ENCODE data around the gene HDAC2.

The HDAC2 gene

DNA sequence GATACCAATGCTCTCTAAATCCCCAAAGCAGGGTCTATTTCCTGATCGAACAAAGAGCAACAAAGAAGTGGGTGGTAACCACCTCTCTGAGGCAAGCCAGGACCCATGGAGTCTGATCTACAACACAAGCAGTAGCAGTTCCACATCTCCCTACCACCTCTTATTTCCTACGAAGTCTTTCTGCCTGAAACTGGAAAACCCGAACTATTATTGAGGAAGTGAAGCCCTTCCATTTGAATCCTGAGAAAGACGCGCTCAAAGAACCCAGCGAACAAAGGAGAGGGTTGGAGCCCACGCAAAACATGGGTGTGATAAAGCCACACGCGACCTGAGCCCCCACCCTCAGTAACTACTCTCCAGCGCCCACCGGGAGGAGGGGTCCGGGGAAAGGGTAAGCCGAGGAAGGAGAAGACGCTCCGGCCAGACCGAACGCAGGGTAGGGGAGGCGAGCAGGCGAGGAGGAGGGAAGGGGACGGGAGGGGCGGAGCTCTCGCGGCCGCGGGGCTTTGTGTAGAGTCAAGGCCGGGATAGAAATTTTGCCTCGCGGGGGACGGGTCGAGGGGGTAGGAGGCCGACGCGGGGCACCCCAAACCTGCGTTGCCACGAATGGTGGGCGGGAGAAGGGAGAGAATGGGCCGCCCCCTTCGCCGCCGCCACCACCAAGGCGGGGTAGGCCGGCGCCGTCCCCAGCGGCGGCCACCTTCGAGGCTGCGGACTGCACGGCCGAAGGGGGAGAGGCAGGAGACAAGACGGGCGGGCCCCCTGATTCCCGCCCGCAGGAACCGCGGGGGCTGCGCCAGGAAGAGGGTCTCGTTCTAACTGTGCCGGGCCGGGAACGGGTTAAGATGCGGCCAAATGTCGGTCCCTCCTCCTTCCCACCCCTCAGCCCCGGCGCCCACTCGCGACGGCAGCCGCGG, 802 bp downstream of the HDAC2 start:
- H3K27me3 ChIP-seq (ENCODE audit: control insufficient read depth in 1 of 2, insufficient read depth in 2 of 2, low read length in 2 of 2) = no peaks in the 10 kb centered on the region
- no peaks in the 10 kb centered on the region for H3K9me3 ChIP-seq (ENCODE audit: low read length)
- H3K4me3 ChIP-seq (ENCODE audit: low read depth in 1 of 2, low read length in 2 of 2) = peak overlapping the region; percentile 77 to 93
- H3K27ac ChIP-seq (ENCODE audit: low read depth, low read length) = peak overlapping the region; percentile 67
- H3K36me3 ChIP-seq (ENCODE audit: insufficient read depth, low read length) = no peaks in the 10 kb centered on the region
- H3K4me1 ChIP-seq (ENCODE audit: insufficient read depth, low read length) = peaks cover 37% of the 10 kb centered on the region
- H3K9ac ChIP-seq (ENCODE audit: low read length) = peak overlapping the region; percentile 77

DNA sequence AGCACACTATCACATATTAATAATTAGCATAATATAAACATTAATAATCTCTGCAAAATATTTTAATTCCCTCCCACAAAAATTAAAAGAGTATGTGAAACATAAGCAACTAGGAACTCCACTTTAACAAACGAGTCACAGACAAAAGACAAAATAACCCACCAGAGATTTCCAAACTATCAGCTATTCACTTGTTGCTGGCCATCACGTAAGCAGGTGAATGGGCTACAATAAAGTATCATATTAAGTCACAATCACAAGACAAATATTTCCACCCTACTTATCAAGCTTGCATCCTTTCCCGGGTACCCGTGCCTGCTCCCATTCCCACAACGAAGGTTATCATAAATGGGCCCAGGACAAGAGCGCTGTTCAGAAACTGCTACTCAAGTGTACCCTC, 2.5 kb downstream of the HDAC2 start:
- no peaks in the 10 kb centered on the region for H3K36me3 ChIP-seq (ENCODE audit: insufficient read depth, low read length)
- no peak overlapping the region for H3K4me3 ChIP-seq (ENCODE audit: low read depth in 1 of 2, low read length in 2 of 2)
- no peaks in the 10 kb centered on the region for H3K27me3 ChIP-seq (ENCODE audit: control insufficient read depth in 1 of 2, insufficient read depth in 2 of 2, low read length in 2 of 2)
- H3K4me1 ChIP-seq (ENCODE audit: insufficient read depth, low read length) = peaks cover 43% of the 10 kb centered on the region
- no peak overlapping the region for H3K9ac ChIP-seq (ENCODE audit: low read length)
- H3K9me3 ChIP-seq (ENCODE audit: low read length) = no peaks in the 10 kb centered on the region
- no peak overlapping the region for H3K27ac ChIP-seq (ENCODE audit: low read depth, low read length)

DNA sequence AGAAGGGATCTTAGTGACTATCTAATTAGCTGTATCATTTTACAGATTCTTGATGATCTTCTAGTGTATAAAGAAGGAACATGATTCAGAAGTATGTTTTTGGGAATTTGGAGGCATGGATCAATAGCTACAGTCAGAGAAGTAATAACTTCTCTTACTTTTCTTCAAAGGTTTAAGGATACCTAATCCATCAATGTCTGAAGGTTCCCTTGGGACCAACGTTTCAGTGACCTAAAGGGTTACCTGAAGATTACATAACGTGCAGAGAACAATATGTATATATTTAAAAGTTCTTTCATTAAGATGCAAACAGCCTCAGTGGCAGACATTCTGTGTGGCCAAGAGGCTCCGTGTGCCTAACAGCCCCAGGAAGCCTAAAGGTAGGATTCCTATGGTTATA, 3.2 kb downstream of the HDAC2 start:
- Histone ChIP-seq H3K4me3 (ENCODE audit: low read depth in 1 of 2, low read length in 2 of 2) (no peak overlapping the region), H3K27me3 (ENCODE audit: control insufficient read depth in 1 of 2, insufficient read depth in 2 of 2, low read length in 2 of 2) (no peaks in the 10 kb centered on the region), H3K9me3 (ENCODE audit: low read length) (no peaks in the 10 kb centered on the region), H3K36me3 (ENCODE audit: insufficient read depth, low read length) (no peaks in the 10 kb centered on the region), H3K27ac (ENCODE audit: low read depth, low read length) (no peak overlapping the region), H3K4me1 (ENCODE audit: insufficient read depth, low read length) (peaks cover 43% of the 10 kb centered on the region), H3K9ac (ENCODE audit: low read length) (no peak overlapping the region)

DNA sequence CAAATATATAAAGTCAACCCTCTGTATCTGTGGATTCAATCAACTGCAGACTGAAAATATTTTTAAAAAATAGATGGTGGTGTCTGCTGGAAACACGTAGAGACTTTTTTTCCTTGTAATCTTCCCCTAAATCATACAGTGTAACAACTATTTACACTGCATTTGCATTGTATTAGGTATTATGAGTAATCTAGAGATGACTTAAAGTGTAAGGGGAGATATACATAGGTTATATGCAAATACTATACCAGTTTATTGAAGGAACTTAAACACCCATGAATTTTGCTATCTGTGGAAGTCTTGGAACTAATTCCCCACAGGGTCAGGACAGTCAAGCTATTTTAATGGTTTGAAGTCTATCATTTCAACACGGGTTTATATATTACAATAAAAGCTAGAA, 10.2 kb downstream of the HDAC2 start:
- peaks cover 12% of the 10 kb centered on the region for H3K36me3 ChIP-seq (ENCODE audit: insufficient read depth, low read length)
- no peak overlapping the region for H3K9ac ChIP-seq (ENCODE audit: low read length)
- no peak overlapping the region for H3K27ac ChIP-seq (ENCODE audit: low read depth, low read length)
- no peaks in the 10 kb centered on the region for H3K27me3 ChIP-seq (ENCODE audit: control insufficient read depth in 1 of 2, insufficient read depth in 2 of 2, low read length in 2 of 2)
- no peak overlapping the region for H3K4me3 ChIP-seq (ENCODE audit: low read depth in 1 of 2, low read length in 2 of 2)
- H3K4me1 ChIP-seq (ENCODE audit: insufficient read depth, low read length) = peaks cover 22% of the 10 kb centered on the region
- no peaks in the 10 kb centered on the region for H3K9me3 ChIP-seq (ENCODE audit: low read length)

DNA sequence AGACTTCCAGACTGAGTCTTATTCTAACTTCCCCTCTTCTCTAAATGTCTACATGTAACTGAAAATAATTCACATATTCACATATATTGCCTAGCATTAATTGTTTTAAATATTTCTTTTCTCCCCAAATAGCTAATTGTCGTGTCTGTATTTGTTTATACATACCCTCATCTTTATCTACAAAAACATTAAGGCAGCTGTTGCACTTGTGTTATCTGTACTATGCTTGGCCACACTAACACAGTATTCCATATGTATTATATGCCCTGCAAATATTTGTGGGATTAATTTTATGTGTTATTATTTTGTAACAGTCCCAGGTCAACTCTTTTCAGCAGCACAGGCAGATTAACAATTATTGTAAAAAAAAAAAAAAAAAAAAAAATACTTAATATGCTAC, 11.7 kb downstream of the HDAC2 start:
- H3K27me3 ChIP-seq (ENCODE audit: control insufficient read depth in 1 of 2, insufficient read depth in 2 of 2, low read length in 2 of 2) = no peaks in the 10 kb centered on the region
- H3K36me3 ChIP-seq (ENCODE audit: insufficient read depth, low read length) = peaks cover 12% of the 10 kb centered on the region
- H3K9ac ChIP-seq (ENCODE audit: low read length) = no peak overlapping the region
- no peak overlapping the region for H3K4me3 ChIP-seq (ENCODE audit: low read depth in 1 of 2, low read length in 2 of 2)
- H3K4me1 ChIP-seq (ENCODE audit: insufficient read depth, low read length) = peaks cover 14% of the 10 kb centered on the region
- no peak overlapping the region for H3K27ac ChIP-seq (ENCODE audit: low read depth, low read length)
- H3K9me3 ChIP-seq (ENCODE audit: low read length) = no peaks in the 10 kb centered on the region

DNA sequence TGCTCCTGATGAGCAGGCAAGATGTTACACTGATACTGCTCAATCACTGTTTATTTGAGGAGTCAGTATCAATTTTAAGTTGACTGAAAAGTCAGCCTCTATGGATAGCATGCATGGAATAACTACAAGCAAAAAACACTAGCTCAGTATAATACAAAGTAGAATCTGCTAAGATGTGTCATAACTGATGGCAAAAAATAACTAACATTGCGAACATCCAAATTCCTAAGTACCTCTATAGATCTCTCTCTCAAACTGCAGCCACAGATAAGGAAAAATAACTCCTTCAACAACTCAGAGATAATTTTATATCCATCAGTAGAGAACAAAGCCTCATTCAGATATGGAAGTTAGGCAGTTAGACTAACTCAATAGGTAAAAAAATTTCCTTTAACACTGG, 16.3 kb downstream of the HDAC2 start:
- peaks cover 18% of the 10 kb centered on the region for H3K36me3 ChIP-seq (ENCODE audit: insufficient read depth, low read length)
- no peak overlapping the region for H3K4me3 ChIP-seq (ENCODE audit: low read depth in 1 of 2, low read length in 2 of 2)
- H3K27ac ChIP-seq (ENCODE audit: low read depth, low read length) = no peak overlapping the region
- H3K9me3 ChIP-seq (ENCODE audit: low read length) = no peaks in the 10 kb centered on the region
- H3K9ac ChIP-seq (ENCODE audit: low read length) = no peak overlapping the region
- no peaks in the 10 kb centered on the region for H3K27me3 ChIP-seq (ENCODE audit: control insufficient read depth in 1 of 2, insufficient read depth in 2 of 2, low read length in 2 of 2)
- no peaks in the 10 kb centered on the region for H3K4me1 ChIP-seq (ENCODE audit: insufficient read depth, low read length)

DNA sequence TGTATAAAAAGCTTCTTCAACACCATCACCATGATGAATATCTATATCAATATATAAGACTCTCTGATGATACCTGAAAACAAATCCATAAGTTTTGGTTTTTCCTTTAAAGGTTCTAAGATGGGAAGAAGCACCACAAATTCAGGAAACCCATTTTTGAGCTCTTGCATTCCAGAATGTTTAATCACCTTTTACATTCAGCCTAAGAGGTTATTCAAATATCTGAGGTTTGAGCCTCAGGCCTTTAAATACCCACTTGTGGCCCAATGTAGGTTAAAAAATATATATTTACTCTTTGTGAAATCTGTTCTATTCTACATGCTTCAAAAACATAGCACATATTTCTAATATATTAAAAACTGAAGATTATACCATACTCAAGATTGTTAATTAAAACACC, 17.6 kb downstream of the HDAC2 start:
- peaks cover 15% of the 10 kb centered on the region for H3K36me3 ChIP-seq (ENCODE audit: insufficient read depth, low read length)
- H3K9me3 ChIP-seq (ENCODE audit: low read length) = no peaks in the 10 kb centered on the region
- H3K27ac ChIP-seq (ENCODE audit: low read depth, low read length) = no peak overlapping the region
- no peak overlapping the region for H3K4me3 ChIP-seq (ENCODE audit: low read depth in 1 of 2, low read length in 2 of 2)
- H3K4me1 ChIP-seq (ENCODE audit: insufficient read depth, low read length) = no peaks in the 10 kb centered on the region
- H3K27me3 ChIP-seq (ENCODE audit: control insufficient read depth in 1 of 2, insufficient read depth in 2 of 2, low read length in 2 of 2) = no peaks in the 10 kb centered on the region
- H3K9ac ChIP-seq (ENCODE audit: low read length) = no peak overlapping the region

DNA sequence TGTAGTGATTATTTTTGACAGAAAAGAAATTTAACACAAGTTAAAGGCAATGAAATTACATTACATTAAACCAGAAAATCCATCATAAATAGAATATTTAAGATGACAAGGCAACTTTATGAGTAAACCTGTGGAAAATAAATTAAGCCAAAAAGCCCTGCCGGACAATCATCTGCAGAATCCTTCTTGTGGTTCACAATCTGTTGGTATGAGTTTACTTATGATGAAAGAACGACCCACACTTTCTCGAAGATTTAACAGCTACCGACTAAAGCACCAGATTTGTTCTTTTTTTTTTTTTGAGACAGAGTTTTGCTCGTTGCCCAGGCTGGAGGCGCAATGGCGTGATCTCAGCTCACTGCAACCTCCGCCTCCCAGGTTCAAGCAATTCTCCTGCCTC, 21.4 kb downstream of the HDAC2 start:
- Histone ChIP-seq H3K4me1 (ENCODE audit: insufficient read depth, low read length) (no peaks in the 10 kb centered on the region), H3K36me3 (ENCODE audit: insufficient read depth, low read length) (peaks cover 14% of the 10 kb centered on the region), H3K9ac (ENCODE audit: low read length) (no peak overlapping the region), H3K4me3 (ENCODE audit: low read depth in 1 of 2, low read length in 2 of 2) (no peak overlapping the region), H3K9me3 (ENCODE audit: low read length) (no peaks in the 10 kb centered on the region), H3K27ac (ENCODE audit: low read depth, low read length) (no peak overlapping the region), H3K27me3 (ENCODE audit: control insufficient read depth in 1 of 2, insufficient read depth in 2 of 2, low read length in 2 of 2) (no peaks in the 10 kb centered on the region)

DNA sequence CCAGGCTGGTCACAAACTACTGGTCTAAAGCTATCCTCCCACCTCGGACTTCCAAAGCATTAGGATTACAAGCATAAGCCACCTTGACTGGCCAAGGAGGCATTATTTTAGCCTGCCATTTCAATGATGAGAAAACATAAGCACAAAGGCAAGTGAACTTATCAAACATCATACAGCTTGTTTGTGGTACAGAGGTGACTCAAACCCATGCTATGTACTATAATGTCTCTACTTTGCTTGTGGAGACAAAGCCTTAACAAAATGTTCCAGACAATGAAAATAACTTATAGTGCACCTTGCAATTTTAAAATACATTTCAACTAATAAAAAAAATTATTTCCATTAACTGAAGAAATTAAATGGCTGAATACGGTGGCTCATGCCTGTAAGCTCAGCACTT, 26.2 kb downstream of the HDAC2 start:
- H3K9me3 ChIP-seq (ENCODE audit: low read length) = no peaks in the 10 kb centered on the region
- H3K4me3 ChIP-seq (ENCODE audit: low read depth in 1 of 2, low read length in 2 of 2) = no peak overlapping the region
- H3K27me3 ChIP-seq (ENCODE audit: control insufficient read depth in 1 of 2, insufficient read depth in 2 of 2, low read length in 2 of 2) = no peaks in the 10 kb centered on the region
- H3K9ac ChIP-seq (ENCODE audit: low read length) = no peak overlapping the region
- peaks cover 43% of the 10 kb centered on the region for H3K36me3 ChIP-seq (ENCODE audit: insufficient read depth, low read length)
- no peak overlapping the region for H3K27ac ChIP-seq (ENCODE audit: low read depth, low read length)
- no peaks in the 10 kb centered on the region for H3K4me1 ChIP-seq (ENCODE audit: insufficient read depth, low read length)

DNA sequence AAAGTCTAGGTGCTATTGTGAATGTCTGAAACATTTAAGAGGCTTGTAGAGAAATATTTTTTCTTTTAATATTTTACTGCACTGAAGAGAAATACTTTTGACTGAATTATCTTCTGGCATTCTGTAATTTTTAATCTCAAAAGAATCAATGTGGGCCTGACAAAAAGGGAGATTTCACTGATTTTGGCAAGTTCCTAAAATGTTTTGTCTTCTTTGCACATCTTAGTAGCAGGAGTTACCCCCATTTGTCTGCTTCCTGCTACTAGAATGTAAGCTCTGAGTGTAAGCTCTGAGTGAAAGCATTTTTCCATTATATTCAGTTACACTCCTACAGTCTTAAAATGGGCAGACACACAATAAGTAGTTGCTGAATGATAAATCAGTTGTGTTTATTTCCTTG, 31.1 kb downstream of the HDAC2 start:
- no peaks in the 10 kb centered on the region for H3K9me3 ChIP-seq (ENCODE audit: low read length)
- no peak overlapping the region for H3K4me3 ChIP-seq (ENCODE audit: low read depth in 1 of 2, low read length in 2 of 2)
- H3K36me3 ChIP-seq (ENCODE audit: insufficient read depth, low read length) = peaks cover 49% of the 10 kb centered on the region
- no peaks in the 10 kb centered on the region for H3K4me1 ChIP-seq (ENCODE audit: insufficient read depth, low read length)
- H3K9ac ChIP-seq (ENCODE audit: low read length) = no peak overlapping the region
- no peak overlapping the region for H3K27ac ChIP-seq (ENCODE audit: low read depth, low read length)
- no peaks in the 10 kb centered on the region for H3K27me3 ChIP-seq (ENCODE audit: control insufficient read depth in 1 of 2, insufficient read depth in 2 of 2, low read length in 2 of 2)

DNA sequence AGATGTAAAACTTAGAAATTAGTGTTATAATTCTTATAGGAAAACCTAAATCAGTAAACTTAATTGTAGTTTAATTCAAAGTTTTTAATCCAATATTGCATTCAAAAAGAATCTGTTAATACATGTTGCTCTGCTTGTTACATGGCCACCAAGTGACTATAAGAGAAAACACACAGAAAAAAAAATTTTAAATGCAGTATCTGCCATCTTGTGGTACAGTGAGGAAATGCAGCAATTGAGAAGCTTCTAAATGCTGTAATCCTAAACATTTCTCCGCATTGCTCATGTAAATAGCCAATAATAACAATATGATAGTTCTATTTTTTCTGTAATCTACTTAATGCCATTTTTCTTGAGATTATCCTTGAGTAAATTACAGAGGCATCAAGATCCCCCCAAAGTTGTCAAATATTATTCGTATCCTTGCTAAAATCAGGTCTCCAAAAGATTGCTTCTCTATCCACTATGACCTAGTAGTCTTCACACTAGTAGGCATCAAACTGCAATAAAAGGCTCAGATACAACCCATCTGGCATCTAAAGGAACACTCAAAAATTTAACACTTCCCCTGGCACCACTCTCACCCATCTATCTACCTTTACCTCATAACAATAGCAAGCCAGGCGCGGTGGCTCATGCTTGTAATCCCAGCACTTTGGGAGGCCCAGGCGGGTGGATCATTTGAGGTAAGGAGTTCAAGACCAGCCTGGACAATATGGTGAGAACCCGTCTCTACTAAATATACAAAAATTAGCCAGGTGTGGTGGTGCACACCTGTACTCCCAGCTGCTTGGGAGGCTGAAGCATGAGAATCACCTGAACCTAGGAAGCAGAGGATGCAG, 34.6 kb downstream of the HDAC2 start:
- Histone ChIP-seq H3K9ac (ENCODE audit: low read length) (no peak overlapping the region), H3K9me3 (ENCODE audit: low read length) (no peaks in the 10 kb centered on the region), H3K4me1 (ENCODE audit: insufficient read depth, low read length) (no peaks in the 10 kb centered on the region), H3K4me3 (ENCODE audit: low read depth in 1 of 2, low read length in 2 of 2) (no peak overlapping the region), H3K27me3 (ENCODE audit: control insufficient read depth in 1 of 2, insufficient read depth in 2 of 2, low read length in 2 of 2) (no peaks in the 10 kb centered on the region), H3K36me3 (ENCODE audit: insufficient read depth, low read length) (peaks cover 22% of the 10 kb centered on the region), H3K27ac (ENCODE audit: low read depth, low read length) (no peak overlapping the region)

Measured in muscle layer of colon (tissue), 2 donors.